ACHN (cell line): Measurements from ENCODE around the gene GIMAP7.

Source experiments
- DNase-seq: peaks from one replicate; pipeline ENCODE4 v3.0.0-alpha.2; 2015
- in situ Hi-C: cut with HindIII; loops from 2 replicates; pipeline ENCODE4 v1.10.0; 2017; ENCODE audit warnings: low sequenced_read_pairs, low pct_ligation_motif_present, low pct_unique_long_range_greater_than_20kb

The GIMAP7 gene

GRCh38 chr7:150566123-150566522, 51.5 kb downstream of the GIMAP7 start:
- no peak for DNase-seq
- in situ Hi-C loops = no loop called here

- in situ Hi-C loops = no loop called here
- DNase-seq = no peak
Observed at GRCh38 chr7:150566572-150566971, 51.9 kb downstream of the GIMAP7 start.

GRCh38 chr7:150567169-150567568, 52.5 kb downstream of the GIMAP7 start, which contains the start of gene GIMAP4:
Gene GIMAP4, plus strand, starts transcription at chr7:150567390. Its CDS starts 2,512 bp downstream, at chr7:150569902.
- in situ Hi-C loops = no loop called here
- no peak for DNase-seq

- DNase-seq = no peak
- in situ Hi-C loops = no loop called here
Observed at GRCh38 chr7:150567871-150568301, 53.2 kb downstream of the GIMAP7 start.

GRCh38 chr7:150568714-150569113, 54.0 kb downstream of the GIMAP7 start:
- no peak for DNase-seq
- in situ Hi-C loops = no loop called here

- in situ Hi-C loops = no loop called here
- DNase-seq = no peak
Observed at GRCh38 chr7:150569245-150569955, 54.7 kb downstream of the GIMAP7 start.
